ENCODE data around the gene AK8.

The AK8 gene

GRCh38 chr9:132710333-132710732 lies 167.8 kb downstream of the AK8 start:
- DNase-seq, result no peak

DNA sequence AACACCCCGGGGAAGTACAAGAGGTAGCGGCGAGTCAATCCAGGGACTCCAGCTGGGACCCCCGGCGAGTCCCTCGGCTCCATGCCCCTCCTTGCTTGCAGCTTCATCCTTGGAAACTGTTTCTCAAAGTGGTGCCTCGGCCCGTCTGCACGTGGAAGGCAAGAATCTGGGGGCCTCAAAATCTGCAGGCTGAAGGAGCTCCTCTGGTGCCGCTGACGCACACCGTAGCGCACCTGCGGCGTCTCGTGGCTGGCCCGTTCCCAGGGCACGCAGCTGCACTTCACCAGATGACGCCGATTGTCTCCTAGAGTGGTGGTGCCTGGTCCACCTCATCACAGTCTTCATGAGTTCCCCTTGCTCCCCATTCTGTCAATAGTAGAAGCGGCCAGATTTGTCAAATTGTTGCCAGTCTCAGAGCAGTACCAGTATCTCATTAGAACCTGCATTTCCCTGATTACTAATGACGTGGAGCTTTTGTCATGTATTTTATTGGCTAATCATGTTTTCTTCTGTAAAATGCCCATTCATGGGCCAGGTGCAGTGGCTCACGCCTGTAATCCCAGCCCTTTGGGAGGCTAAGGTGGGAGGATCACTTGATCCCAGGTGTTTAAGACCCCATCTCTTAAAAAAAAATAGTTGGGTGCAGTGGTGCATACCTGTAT lies 169.2 kb downstream of the AK8 start:
- no peak for DNase-seq

GRCh38 chr9:132708239-132708638 lies 169.8 kb downstream of the AK8 start:
- DNase-seq, result no peak

- DNase-seq, result no peak
Observed at GRCh38 chr9:132703336-132703735, 174.7 kb downstream of the AK8 start.

DNA sequence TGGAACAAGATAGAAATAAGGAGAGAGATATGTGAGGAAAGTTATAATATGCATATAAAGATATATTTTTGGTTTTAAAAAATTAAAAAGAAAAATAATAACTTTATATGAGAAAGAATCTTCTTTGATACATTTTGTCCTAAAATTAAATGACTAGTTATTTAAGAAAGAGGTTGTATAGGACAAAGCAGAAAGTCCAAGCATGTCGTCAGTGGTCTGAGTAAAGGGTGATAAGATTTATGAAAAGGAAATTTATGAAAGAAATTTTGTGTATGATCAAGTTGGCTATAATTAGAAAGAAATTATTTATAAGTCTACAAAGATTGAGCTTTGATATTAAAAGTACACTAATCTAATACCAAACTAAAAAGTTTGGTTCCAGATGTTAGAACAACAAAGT lies 175.8 kb downstream of the AK8 start:
- no peak for DNase-seq

DNA sequence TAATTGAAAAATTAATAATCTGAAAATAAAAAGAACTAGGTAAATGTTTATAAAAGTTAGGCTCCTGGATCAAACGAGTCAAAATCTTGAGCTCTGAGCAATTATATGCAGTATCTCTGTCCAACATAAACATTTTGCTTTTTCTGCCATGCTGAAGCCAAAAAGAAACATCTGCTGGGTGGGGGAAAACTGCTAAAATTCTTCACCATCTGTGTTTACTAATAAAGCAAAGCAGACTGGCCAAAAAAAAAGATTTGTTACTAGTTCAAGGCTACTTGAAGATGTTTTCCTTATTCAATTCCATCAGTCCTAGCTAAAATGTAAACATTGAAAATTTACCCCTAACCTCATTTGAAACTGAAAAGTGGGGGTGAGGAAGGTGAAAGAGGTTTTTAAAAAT lies 178.1 kb downstream of the AK8 start:
- no peak for DNase-seq

DNA sequence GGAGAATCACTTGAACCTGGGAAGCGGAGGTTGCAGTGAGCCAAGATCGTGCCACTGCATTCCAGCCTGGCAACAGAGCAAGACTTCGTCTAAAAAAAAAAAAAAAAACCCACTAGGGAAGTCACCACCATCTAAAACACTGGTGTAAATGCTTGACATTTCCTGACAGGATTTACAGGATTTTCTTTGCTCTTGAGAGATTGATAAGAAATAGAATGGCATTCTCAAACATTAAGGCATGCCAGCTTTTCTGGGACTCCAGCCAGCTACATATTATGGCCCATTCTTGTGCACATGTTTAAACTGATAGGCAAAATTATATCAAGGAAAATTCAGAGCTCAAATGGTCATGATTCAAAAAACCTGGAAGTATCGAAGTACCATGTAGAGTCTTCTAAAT lies 179.1 kb downstream of the AK8 start:
- no peak for DNase-seq

DNA sequence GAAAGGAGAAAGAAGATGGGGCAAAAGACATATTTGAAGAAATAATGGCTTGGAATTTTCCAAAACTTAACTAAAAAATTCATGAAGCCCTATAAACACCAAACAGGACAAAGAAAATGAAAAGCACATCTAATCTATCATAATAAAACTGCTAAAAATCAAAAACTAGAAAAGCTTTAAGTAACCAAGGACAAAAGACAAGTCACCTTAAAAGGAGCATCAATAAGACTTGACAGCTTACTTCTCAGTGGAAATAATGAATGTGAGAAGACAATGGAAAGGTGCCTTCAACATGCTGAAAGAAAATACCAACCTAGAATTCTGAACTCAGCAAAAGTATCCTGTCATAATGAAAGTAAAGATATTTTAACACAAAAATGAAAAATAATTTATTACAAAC lies 180.9 kb downstream of the AK8 start:
- DNase-seq, result no peak

- DNase-seq, result no peak
Observed at GRCh38 chr9:132694144-132694543, 183.9 kb downstream of the AK8 start.

- DNase-seq, result no peak
Observed at GRCh38 chr9:132690696-132691095, 187.4 kb downstream of the AK8 start.

DNA sequence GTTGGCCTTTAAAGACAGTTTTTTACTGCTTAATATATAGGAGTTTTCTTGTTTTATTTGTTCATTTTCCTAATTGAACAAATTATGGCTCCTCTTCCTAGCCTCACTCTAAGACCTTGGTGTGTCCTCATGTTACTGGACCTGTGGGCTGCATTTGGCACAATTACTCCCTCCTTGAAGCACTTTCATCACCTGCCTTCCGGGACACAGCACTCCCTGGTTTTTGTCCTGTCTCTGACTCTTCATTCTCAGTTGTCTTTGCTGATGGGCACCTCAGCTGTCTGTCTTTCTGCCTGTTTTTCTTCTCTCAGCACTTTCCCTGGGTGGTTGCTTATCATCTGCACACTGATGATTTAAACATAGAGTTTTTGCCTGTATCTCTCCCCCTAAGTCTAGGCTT lies 194.2 kb downstream of the AK8 start:
- DNase-seq, result no peak

- DNase-seq, result no peak
Observed at GRCh38 chr9:132681561-132681960, 196.5 kb downstream of the AK8 start.

DNA sequence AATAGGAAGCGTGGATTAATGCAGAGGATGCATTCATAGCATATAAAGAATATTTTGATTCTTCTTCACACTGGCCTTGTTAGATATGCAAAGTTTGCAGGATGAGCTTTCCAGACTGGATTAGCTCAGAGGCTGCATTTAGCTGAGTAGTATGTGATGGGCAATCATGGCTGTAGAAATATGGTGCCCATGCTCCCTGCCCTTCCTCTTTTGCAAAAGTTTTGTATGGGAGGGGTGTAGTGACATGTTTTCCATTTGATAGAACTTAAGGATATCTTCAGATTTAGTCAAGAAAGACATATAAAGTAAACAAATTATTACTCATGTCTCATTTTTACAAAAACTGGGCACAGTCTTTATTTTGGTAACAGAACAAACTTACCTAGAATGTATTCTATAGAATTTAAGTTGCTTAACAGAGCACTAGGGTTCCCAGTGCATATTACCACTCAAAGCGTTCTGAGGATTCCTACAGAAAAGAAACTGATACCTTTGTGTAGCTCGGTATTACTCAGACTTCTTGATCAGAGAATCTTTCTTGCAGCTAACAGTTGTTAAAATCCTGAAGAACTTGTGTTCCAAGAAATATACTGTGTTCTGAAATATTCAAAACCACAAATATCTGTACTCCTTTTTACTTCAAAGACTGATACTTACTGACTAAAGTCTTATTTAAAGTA lies 198.0 kb downstream of the AK8 start:
- no peak for DNase-seq

- no peak for DNase-seq
Observed at GRCh38 chr9:132677976-132678375, 200.1 kb downstream of the AK8 start.

Measured in effector CD8-positive, alpha-beta T cell (primary cell).